ENCODE results near the gene ADAMTS12.

ADAMTS12 gene

DNA sequence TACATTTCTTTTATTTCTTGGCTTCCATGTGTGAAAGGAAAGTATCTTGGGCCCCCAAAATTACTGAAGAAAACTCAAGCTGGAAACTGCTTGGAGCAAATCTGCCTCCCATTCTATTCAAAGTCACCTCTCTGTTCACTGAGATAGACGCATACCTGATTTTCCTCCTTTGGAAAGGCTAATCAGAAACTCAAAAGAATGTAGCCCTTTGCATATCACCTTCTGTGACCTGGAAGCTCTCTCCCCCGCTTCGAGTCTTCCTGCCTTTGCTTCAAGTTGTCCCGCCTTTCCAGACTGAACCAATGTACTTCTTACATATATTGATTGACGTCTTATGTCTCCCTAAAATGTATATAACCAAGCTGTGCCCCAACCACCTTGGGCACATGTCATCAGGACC, 39.3 kb upstream of the ADAMTS12 start:
- no peak overlapping the region for H3K4me3 ChIP-seq (ENCODE audit: low read length)
- H3K27me3 ChIP-seq (ENCODE audit: low read depth, low read length), result no peaks in the 10 kb centered on the region
- TF ChIP-seq, protein P1, sequence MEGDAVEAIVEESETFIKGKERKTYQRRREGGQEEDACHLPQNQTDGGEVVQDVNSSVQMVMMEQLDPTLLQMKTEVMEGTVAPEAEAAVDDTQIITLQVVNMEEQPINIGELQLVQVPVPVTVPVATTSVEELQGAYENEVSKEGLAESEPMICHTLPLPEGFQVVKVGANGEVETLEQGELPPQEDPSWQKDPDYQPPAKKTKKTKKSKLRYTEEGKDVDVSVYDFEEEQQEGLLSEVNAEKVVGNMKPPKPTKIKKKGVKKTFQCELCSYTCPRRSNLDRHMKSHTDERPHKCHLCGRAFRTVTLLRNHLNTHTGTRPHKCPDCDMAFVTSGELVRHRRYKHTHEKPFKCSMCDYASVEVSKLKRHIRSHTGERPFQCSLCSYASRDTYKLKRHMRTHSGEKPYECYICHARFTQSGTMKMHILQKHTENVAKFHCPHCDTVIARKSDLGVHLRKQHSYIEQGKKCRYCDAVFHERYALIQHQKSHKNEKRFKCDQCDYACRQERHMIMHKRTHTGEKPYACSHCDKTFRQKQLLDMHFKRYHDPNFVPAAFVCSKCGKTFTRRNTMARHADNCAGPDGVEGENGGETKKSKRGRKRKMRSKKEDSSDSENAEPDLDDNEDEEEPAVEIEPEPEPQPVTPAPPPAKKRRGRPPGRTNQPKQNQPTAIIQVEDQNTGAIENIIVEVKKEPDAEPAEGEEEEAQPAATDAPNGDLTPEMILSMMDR (IDR thresholded peaks at IDR 0.05; ENCODE audit: low read depth, low read length), result no peak
- TF ChIP-seq EZH2phosphoT487 (IDR thresholded peaks at IDR 0.05; ENCODE audit: low read depth), result no peak
- no peaks in the 10 kb centered on the region for H3K36me3 ChIP-seq (replicated peaks; ENCODE audit: low read depth, low read length)
- no peaks in the 10 kb centered on the region for H4K20me1 ChIP-seq (ENCODE audit: insufficient read depth, low read length)
- no peak overlapping the region for H3K4me2 ChIP-seq (ENCODE audit: low read length)
- H2AFZ ChIP-seq (ENCODE audit: low read depth, low read length), result no peak overlapping the region
- no peak overlapping the region for H3K9ac ChIP-seq (ENCODE audit: low read length)
- no peaks in the 10 kb centered on the region for H3K9me3 ChIP-seq (ENCODE audit: insufficient read depth, low read length)
- no peak overlapping the region for H3K27ac ChIP-seq (ENCODE audit: low read length)
- peaks cover 45% of the 10 kb centered on the region for H3K4me1 ChIP-seq (ENCODE audit: low read length)
- H3K79me2 ChIP-seq (ENCODE audit: low read length), result no peaks in the 10 kb centered on the region

DNA sequence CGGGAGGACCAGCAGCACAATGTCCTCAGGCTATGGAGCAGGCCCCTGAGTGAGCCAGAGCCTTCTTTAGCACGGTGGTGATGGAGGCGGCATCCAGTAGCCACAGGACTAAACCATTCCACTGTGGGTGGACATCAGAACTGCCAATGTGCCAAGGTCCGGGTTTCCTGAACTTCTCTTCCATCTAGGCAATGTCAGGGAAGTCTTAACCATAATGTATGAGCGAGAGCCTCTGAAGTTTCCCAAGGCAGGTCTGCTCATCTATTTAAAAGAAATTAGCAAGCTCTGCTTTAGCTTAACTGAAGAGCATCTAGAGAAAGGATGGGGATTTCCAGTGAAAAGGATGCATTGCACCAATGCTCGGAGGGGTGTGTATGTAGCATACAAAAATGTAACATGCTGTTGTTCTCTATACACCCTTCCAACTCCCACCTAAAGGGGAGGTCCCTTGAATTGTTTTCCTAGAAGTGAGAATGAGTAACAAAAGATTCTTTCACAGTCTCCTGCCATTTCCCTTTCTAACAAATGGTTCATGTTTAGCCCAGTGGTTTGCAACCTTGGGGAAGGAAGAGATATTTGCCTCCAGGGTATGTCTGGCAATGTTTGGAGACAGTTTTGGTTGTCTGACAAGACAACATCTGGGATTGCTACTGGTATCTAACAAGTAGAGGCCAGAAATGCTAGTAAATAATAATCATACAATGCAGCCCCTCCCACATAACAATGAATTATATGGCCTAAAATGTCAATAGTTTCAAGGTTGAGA, 38.3 kb upstream of the ADAMTS12 start:
- Histone ChIP-seq H3K4me2 (ENCODE audit: low read length) (no peak overlapping the region), H3K27me3 (ENCODE audit: low read depth, low read length) (no peaks in the 10 kb centered on the region), H3K9ac (ENCODE audit: low read length) (no peak overlapping the region), H3K36me3 (replicated peaks; ENCODE audit: low read depth, low read length) (no peaks in the 10 kb centered on the region), H2AFZ (ENCODE audit: low read depth, low read length) (no peak overlapping the region), H3K79me2 (ENCODE audit: low read length) (no peaks in the 10 kb centered on the region), H3K4me1 (ENCODE audit: low read length) (peaks cover 54% of the 10 kb centered on the region), H3K9me3 (ENCODE audit: insufficient read depth, low read length) (no peaks in the 10 kb centered on the region), H4K20me1 (ENCODE audit: insufficient read depth, low read length) (no peaks in the 10 kb centered on the region), H3K27ac (ENCODE audit: low read length) (no peak overlapping the region), H3K4me3 (ENCODE audit: low read length) (no peak overlapping the region)
- TF ChIP-seq, protein P1 (IDR thresholded peaks at IDR 0.05; ENCODE audit: low read depth, low read length), result no peak

DNA sequence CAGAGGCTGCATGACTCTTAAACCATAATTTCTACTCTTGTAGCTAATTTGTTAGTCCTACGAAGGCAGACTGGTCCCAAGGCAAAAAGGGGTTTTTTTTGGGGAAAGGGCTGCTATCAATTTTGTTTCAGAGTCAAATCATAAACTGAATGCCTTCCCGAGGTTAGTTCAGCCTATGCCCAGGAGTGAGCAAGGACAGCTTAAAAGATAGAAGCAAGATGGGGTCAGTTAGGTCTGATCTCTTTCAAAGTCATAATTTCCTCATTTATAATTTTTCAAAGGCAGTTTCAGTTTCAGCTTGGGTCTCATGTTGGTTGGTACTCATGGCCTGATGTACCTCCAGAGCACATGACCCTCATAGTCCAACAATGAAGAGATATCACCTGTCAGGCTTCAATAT, 36.5 kb upstream of the ADAMTS12 start:
- H4K20me1 ChIP-seq (ENCODE audit: insufficient read depth, low read length), result no peaks in the 10 kb centered on the region
- H3K4me3 ChIP-seq (ENCODE audit: low read length), result no peak overlapping the region
- H3K4me2 ChIP-seq (ENCODE audit: low read length), result peak overlapping the region; percentile 24; the same call in 1 of the 2 replicates
- H3K9me3 ChIP-seq (ENCODE audit: insufficient read depth, low read length), result no peaks in the 10 kb centered on the region
- no peak overlapping the region; the same call in 1 of the 2 replicates for H2AFZ ChIP-seq (ENCODE audit: low read depth, low read length)
- no peaks in the 10 kb centered on the region for H3K79me2 ChIP-seq (ENCODE audit: low read length)
- no peaks in the 10 kb centered on the region for H3K27me3 ChIP-seq (ENCODE audit: low read depth, low read length)
- H3K36me3 ChIP-seq (replicated peaks; ENCODE audit: low read depth, low read length), result no peaks in the 10 kb centered on the region
- H3K9ac ChIP-seq (ENCODE audit: low read length), result peak overlapping the region; percentile 7; the same call in 1 of the 2 replicates
- TF ChIP-seq, protein P1 (IDR thresholded peaks at IDR 0.05; ENCODE audit: low read depth, low read length), result no peak
- TF ChIP-seq EZH2phosphoT487 (IDR thresholded peaks at IDR 0.05; ENCODE audit: low read depth), result no peak
- H3K4me1 ChIP-seq (ENCODE audit: low read length), result peaks cover 46% of the 10 kb centered on the region
- no peak overlapping the region; the same call in 1 of the 2 replicates for H3K27ac ChIP-seq (ENCODE audit: low read length)

DNA sequence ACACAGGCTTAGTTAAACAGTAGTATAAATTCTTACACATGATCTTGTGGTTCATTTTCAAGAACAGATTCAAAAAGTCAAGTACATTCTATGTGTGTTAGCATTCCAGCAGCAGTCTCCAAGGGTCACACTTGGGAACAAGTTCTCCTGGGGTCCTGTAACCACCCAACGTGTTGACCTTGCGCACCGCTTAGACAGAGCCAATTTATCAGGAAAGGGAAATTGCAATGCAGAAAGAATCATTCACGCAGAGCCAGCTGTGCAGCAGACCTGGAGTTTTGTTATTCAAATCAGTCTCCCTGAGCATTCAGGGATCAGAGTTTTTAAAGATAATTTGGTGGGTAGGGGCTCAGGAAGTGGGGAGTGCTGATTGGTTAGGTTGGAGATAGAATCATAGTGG, 35.9 kb upstream of the ADAMTS12 start:
- Histone ChIP-seq H3K4me3 (ENCODE audit: low read length) (no peak overlapping the region), H4K20me1 (ENCODE audit: insufficient read depth, low read length) (no peaks in the 10 kb centered on the region), H3K36me3 (replicated peaks; ENCODE audit: low read depth, low read length) (no peaks in the 10 kb centered on the region)

More for the DNA sequence above, 35.9 kb upstream of the ADAMTS12 start:
- Histone ChIP-seq H3K27me3 (ENCODE audit: low read depth, low read length) (no peaks in the 10 kb centered on the region), H3K27ac (ENCODE audit: low read length) (no peak overlapping the region), H2AFZ (ENCODE audit: low read depth, low read length) (no peak overlapping the region), H3K9me3 (ENCODE audit: insufficient read depth, low read length) (no peaks in the 10 kb centered on the region), H3K9ac (ENCODE audit: low read length) (no peak overlapping the region), H3K4me2 (ENCODE audit: low read length) (peak overlapping the region; percentile 24; the same call in 1 of the 2 replicates), H3K79me2 (ENCODE audit: low read length) (no peaks in the 10 kb centered on the region), H3K4me1 (ENCODE audit: low read length) (peaks cover 40% of the 10 kb centered on the region)
- TF ChIP-seq, protein P1 (IDR thresholded peaks at IDR 0.05; ENCODE audit: low read depth, low read length), result no peak
- TF ChIP-seq EZH2phosphoT487 (IDR thresholded peaks at IDR 0.05; ENCODE audit: low read depth), result no peak
